ENCODE data around the gene RIN2.
"Not testable (repeated sequence)": the region's sequence is repeated elsewhere in the genome, so short reads cannot be mapped to it uniquely, and the experiment has no call there.

RIN2 gene

DNA sequence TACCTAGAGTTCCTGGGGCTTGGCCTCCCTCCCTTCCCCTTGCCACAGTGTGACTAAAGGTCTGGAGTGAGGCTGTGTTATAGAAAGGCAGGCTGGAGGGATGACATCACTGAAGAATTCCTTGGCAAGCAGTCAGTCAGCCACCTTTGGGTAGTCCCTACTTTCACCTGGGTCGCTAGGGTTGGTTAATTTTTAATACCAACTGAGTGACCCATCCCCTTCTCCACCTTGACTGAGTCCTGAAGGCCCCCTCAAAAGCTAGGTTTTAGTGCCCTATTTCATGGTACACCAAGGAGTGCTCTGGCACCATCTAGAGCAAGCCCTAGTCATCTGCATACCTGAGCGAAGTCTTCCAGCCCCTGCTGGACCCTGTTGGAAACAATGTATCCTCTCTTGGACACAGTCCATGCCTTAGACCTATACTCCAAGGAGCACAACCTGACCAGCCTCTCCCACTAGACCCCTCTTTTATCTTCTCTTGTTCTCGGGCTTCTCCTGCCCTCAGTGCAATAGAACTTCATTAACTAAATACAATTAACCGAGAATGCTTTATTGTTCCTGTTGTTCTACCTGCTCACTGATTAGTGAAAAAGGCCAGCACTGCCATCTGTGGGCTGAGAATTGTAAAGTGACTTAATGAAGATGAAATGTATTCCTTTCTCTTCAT lies 44.6 kb downstream of the RIN2 start:
- TF ChIP-seq CTCF (IDR thresholded peaks at IDR 0.05; ENCODE audit: low read depth, low read length) = no peak
- no peak overlapping the region for H3K4me3 ChIP-seq (replicated peaks in 1 of 2; ENCODE audit: low read depth in 2 of 2, low read length in 2 of 2)
- DNase-seq (ENCODE audit: low read depth in 2 of 2) = peak in 1 of 2 donors; percentile 61

DNA sequence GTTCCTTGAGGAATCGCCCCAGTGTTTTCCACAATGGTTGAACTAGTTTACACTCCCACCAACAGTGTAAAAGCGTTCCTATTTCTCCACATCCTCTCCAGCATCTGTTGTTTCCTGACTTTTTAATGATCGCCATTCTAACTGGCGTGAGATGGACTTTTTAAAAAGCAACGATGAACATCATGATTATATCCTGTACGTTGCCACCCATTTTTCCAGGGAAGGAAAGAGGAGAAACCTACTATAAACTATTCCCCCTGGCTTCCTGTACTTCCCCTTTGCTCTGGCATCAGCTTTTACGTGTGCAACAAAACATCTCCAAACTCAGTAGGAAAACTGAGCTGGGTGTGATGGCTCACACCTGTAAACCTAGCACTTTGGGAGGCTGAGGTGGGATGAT lies 48.2 kb downstream of the RIN2 start:
- H3K4me3 ChIP-seq (replicated peaks in 1 of 2; ENCODE audit: low read depth in 2 of 2, low read length in 2 of 2); DNase-seq (ENCODE audit: low read depth in 2 of 2): not testable (repeated sequence)

DNA sequence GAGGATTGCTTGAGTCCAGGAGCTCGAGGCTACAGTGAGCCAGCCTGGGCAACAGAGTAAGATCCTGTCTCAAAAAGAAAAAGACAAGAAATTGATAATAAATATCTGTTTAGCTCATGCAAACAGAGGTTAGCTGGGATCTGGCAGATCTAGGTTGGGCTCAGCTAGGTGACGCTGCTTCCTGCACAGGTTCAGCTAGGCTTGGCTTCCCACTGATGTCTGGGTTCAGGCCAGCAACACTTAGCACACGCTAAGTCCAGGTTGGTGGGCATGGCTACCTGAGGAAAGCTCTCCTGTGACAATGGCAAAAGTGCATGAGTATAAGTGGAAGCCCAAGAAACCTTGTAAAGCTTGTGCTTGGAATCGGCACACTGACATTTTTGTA lies 48.7 kb downstream of the RIN2 start:
- no peak overlapping the region for H3K4me3 ChIP-seq (replicated peaks in 1 of 2; ENCODE audit: low read depth in 2 of 2, low read length in 2 of 2)
- DNase-seq (ENCODE audit: low read depth in 2 of 2) = no peak
- no peak for TF ChIP-seq CTCF (IDR thresholded peaks at IDR 0.05; ENCODE audit: low read depth, low read length)

- peak; percentile 53 to 72 for DNase-seq (ENCODE audit: low read depth in 2 of 2)
- no peak overlapping the region for H3K4me3 ChIP-seq (replicated peaks in 1 of 2; ENCODE audit: low read depth in 2 of 2, low read length in 2 of 2)
- TF ChIP-seq CTCF (IDR thresholded peaks at IDR 0.05; ENCODE audit: low read depth, low read length) = no peak
Measured at GRCh38 chr20:19807191-19807945, 49.3 kb downstream of the RIN2 start.

Measured in cardiac fibroblast (primary cell).